GM10266 (cell line): ENCODE data around the gene REG3A.

Experiments
- DNase-seq: peaks from one replicate; pipeline ENCODE4 v3.0.0; 2012; ENCODE audit errors: extremely low spot score
- CTCF ChIP-seq: IDR thresholded peaks from 2 replicates; pipeline ENCODE4 v1.5.1; 2012; ENCODE audit warnings: mild to moderate bottlenecking, low read depth; ENCODE audit not compliant: control insufficient read depth, insufficient read depth; ENCODE audit errors: missing control alignments

The REG3A gene

GRCh38 chr2:79179036-79179435 lies 19.5 kb upstream of the REG3A start:
- TF ChIP-seq CTCF: no peak
- DNase-seq: no peak

- DNase-seq: no peak
- TF ChIP-seq CTCF: no peak
These were observed 18.6 kb upstream of the REG3A start for GRCh38 chr2:79178076-79178674.

- TF ChIP-seq CTCF: no peak
These were observed 11.9 kb upstream of the REG3A start for GRCh38 chr2:79171348-79171958.

GRCh38 chr2:79162801-79163200 lies 3.2 kb upstream of the REG3A start:
- no peak for DNase-seq
- TF ChIP-seq CTCF: no peak

More at GRCh38 chr2:79171348-79171958, 11.9 kb upstream of the REG3A start:
- DNase-seq: no peak

GRCh38 chr2:79162132-79162531 lies 2.6 kb upstream of the REG3A start:
- DNase-seq: no peak
- TF ChIP-seq CTCF: no peak

- no peak for DNase-seq
- no peak for TF ChIP-seq CTCF
These were observed 523 bp downstream of the REG3A start for GRCh38 chr2:79159030-79159429.

- no peak for TF ChIP-seq CTCF
- DNase-seq: no peak
These were observed 3.6 kb downstream of the REG3A start for GRCh38 chr2:79155826-79156476.
